AG04449 (cell line): ENCODE data around the gene TRIM6.
"Not testable (repeated sequence)": the region's sequence is repeated elsewhere in the genome, so short reads cannot be mapped to it uniquely, and the experiment has no call there.

Experiments used
- CTCF ChIA-PET: fragments of 350-600 bp; formaldehyde crosslinking; extraction: SDS; loops from one replicate; lab custom pipeline; 2021; ENCODE audit warnings: antibody characterized with exemption; lab: Yijun Ruan, JAX
- POLR2A ChIA-PET: fragments of 400-600, 350-600 bp; formaldehyde crosslinking; extraction: SDS; loops from one replicate; lab custom pipeline; 2020; ENCODE audit warnings: antibody characterized with exemption, inconsistent platforms; lab: Yijun Ruan, JAX
- DNase-seq: peaks from one replicate; pipeline ENCODE4 v3.0.0-alpha.2; 2010; ENCODE audit warnings: low read depth, low spot score
- H3K4me3 ChIP-seq: 2 replicates; pipeline ENCODE4 v1.5.1; 2011; ENCODE audit warnings: low read depth, mild to moderate bottlenecking, control low read depth, low read length
- CTCF ChIP-seq: IDR thresholded peaks from one replicate; pipeline ENCODE4 v1.5.1; 2011; ENCODE audit warnings: mild to moderate bottlenecking, moderate library complexity, low read length, control low read depth, inconsistent platforms; ENCODE audit not compliant: insufficient read depth; ENCODE audit errors: missing control alignments

TRIM6 gene

GRCh38 chr11:5600374-5600851, 4.0 kb downstream of the TRIM6 start:
- ChIA-PET CTCF (interaction anchor here (0.8 to 5.3 kb wide), 11 partner anchors 8 to 291 kb away, joined by 3 to 29 read pairs (median 4); no protein-coding TSS in a partner anchor), POLR2A (no interaction called here)
- H3K4me3 ChIP-seq = no peak overlapping the region
- DNase-seq = no peak
- peak; percentile 86 for TF ChIP-seq CTCF

GRCh38 chr11:5602791-5603190, 6.4 kb downstream of the TRIM6 start:
- CTCF ChIA-PET = interaction anchor here (1.1 to 5.3 kb wide), 5 partner anchors 11 to 715 kb away, joined by 3 to 29 read pairs (median 5); partner anchors contain the start of gene TRIM5
- POLR2A ChIA-PET, DNase-seq, H3K4me3 ChIP-seq: not testable (repeated sequence)

- CTCF ChIA-PET = interaction anchor here (0.7 to 5.3 kb wide), 5 partner anchors 8 to 715 kb away, joined by 3 to 29 read pairs (median 3); no protein-coding TSS in a partner anchor
- TF ChIP-seq CTCF = no peak
- no peak overlapping the region for H3K4me3 ChIP-seq
- DNase-seq = no peak
- POLR2A ChIA-PET = no interaction called here
These were observed 6.9 kb downstream of the TRIM6 start for GRCh38 chr11:5603326-5603725.

- DNase-seq = no peak
- ChIA-PET CTCF (interaction anchor here (0.7 to 1.6 kb wide), 3 partner anchors 13 to 129 kb away, joined by 3 to 6 read pairs (median 4); partner anchors contain the start of gene TRIM5), POLR2A (interaction anchor here (2.4 kb wide), 1 partner anchor 16 kb away, joined by 8 read pairs; no protein-coding TSS in a partner anchor)
- TF ChIP-seq CTCF = no peak
- H3K4me3 ChIP-seq = no peak overlapping the region
These were observed 8.5 kb downstream of the TRIM6 start for GRCh38 chr11:5604896-5605295.

GRCh38 chr11:5605849-5606248, 9.4 kb downstream of the TRIM6 start:
- CTCF ChIA-PET = interaction anchor here (0.7 to 2.1 kb wide), 5 partner anchors 13 to 201 kb away, joined by 3 to 6 read pairs (median 4); partner anchors contain the start of gene TRIM5
- no peak overlapping the region for H3K4me3 ChIP-seq
- POLR2A ChIA-PET = interaction anchor here (0.7 to 2.4 kb wide), 3 partner anchors 10 to 76 kb away, joined by 3 to 8 read pairs (median 3); partner anchors contain the start of gene TRIM6
- peak; percentile 8 for TF ChIP-seq CTCF
- peak; percentile 63 for DNase-seq

GRCh38 chr11:5608808-5609207, 12.4 kb downstream of the TRIM6 start:
- POLR2A ChIA-PET = no interaction called here
- CTCF ChIA-PET = interaction anchor here (1.0 kb wide), 1 partner anchor 9 kb away, joined by 3 read pairs; no protein-coding TSS in a partner anchor
- no peak overlapping the region for H3K4me3 ChIP-seq
- no peak for TF ChIP-seq CTCF
- DNase-seq = no peak
